CD14-positive monocyte (primary cell): Measurements from ENCODE around the gene TMEM220. TPM values are rescaled to one million over a fixed set of nuclear protein-coding genes. Genes with fewer than 3 reads are reported as not detected.

Experiments
- DNase-seq, 3 donors: peaks; one replicate each; pipeline ENCODE4 v3.0.0-alpha.2; 2011 to 2022
- H2AFZ ChIP-seq: 2 replicates; pipeline ENCODE4 v1.6.0; 2012; ENCODE audit warnings: mild to moderate bottlenecking, low read depth, low read length, inconsistent platforms; ENCODE audit not compliant: insufficient read depth, poor library complexity, severe bottlenecking
- H3K27ac ChIP-seq, 2 donors: 1 replicate in 1 of 2; 2 replicates in 1 of 2; pipeline ENCODE4 v1.5.1; 2012 to 2013; ENCODE audit warnings: low read length in 2 of 2, control low read depth in 1 of 2, inconsistent platforms in 1 of 2, low read depth in 1 of 2, mild to moderate bottlenecking in 1 of 2
- H3K27me3 ChIP-seq, 2 donors: one replicate each; pipeline versions ENCODE4 v1.6.0 to v1.6.1; 2011 to 2013; ENCODE audit warnings: low read length in 2 of 2; ENCODE audit not compliant: control insufficient read depth in 2 of 2, insufficient read depth in 2 of 2
- H3K36me3 ChIP-seq, 2 donors: replicated peaks in 1 of 2; 1 replicate in 1 of 2; 2 replicates in 1 of 2; pipeline versions ENCODE4 v1.5.1 to v1.6.1; 2012 to 2013; ENCODE audit warnings: low read length in 2 of 2, control low read depth in 1 of 2, inconsistent platforms in 1 of 2, mild to moderate bottlenecking in 1 of 2; ENCODE audit not compliant: insufficient read depth in 2 of 2, control insufficient read depth in 1 of 2
- H3K4me1 ChIP-seq, 2 donors: 1 replicate in 1 of 2; 2 replicates in 1 of 2; pipeline versions ENCODE4 v1.5.1 to v1.6.1; 2012 to 2013; ENCODE audit warnings: low read length in 2 of 2, control low read depth in 1 of 2, inconsistent platforms in 1 of 2, mild to moderate bottlenecking in 1 of 2, moderate library complexity in 1 of 2; ENCODE audit not compliant: insufficient read depth in 2 of 2, control insufficient read depth in 1 of 2
- H3K4me2 ChIP-seq: replicated peaks from 2 replicates; pipeline ENCODE3; 2012; ENCODE audit warnings: low read length, moderate library complexity, mild to moderate bottlenecking; ENCODE audit not compliant: poor library complexity, severe bottlenecking; ENCODE audit errors: extremely low read depth
- H3K4me3 ChIP-seq, 3 experiments: fragments of 200-600 bp in 1 of 3; sonication (generic) in 1 of 3; replicated peaks in 1 of 3; 1 replicate in 2 of 3; 2 replicates in 1 of 3; pipeline ENCODE4 v1.5.1; 2011 to 2013; ENCODE audit warnings: low read length in 3 of 3, mild to moderate bottlenecking in 3 of 3, control low read depth in 2 of 3, low read depth in 2 of 3, inconsistent platforms in 1 of 3, moderate library complexity in 1 of 3
- H3K79me2 ChIP-seq: 2 replicates; pipeline ENCODE4 v1.6.0; 2012; ENCODE audit warnings: mild to moderate bottlenecking, control low read depth, inconsistent platforms, low read length, moderate library complexity; ENCODE audit not compliant: insufficient read depth
- H3K9ac ChIP-seq: 2 replicates; pipeline ENCODE4 v1.6.0; 2017; ENCODE audit warnings: low read length, mild to moderate bottlenecking; ENCODE audit not compliant: insufficient read depth, poor library complexity, severe bottlenecking
- H3K9me3 ChIP-seq, 2 donors: replicated peaks in 1 of 2; 1 replicate in 1 of 2; 2 replicates in 1 of 2; pipeline versions ENCODE4 v1.5.1 to v1.6.1; 2012 to 2013; ENCODE audit warnings: low read length in 2 of 2, control low read depth in 1 of 2; ENCODE audit not compliant: control insufficient read depth in 1 of 2, insufficient read depth in 1 of 2
- H4K20me1 ChIP-seq: 2 replicates; pipeline ENCODE4 v1.6.0; 2012; ENCODE audit warnings: mild to moderate bottlenecking, low read length, control low read depth, moderate library complexity; ENCODE audit not compliant: insufficient read depth
- H3K27ac Mint-ChIP-seq, 7 donors: one replicate each; pipeline ENCODE4 v1.8.0; 2020; ENCODE audit warnings: mild to moderate bottlenecking in 7 of 7, mixed read lengths in 7 of 7, moderate library complexity in 6 of 7, inconsistent platforms in 2 of 7
- H3K27me3 Mint-ChIP-seq, 3 donors: one replicate each; pipeline ENCODE4 v1.8.0; 2021 to 2022; ENCODE audit warnings: low read depth in 3 of 3, mild to moderate bottlenecking in 3 of 3, mixed read lengths in 3 of 3, moderate library complexity in 3 of 3, inconsistent platforms in 1 of 3
- H3K36me3 Mint-ChIP-seq, 2 donors: one replicate each; pipeline ENCODE4 v1.8.0; 2020; ENCODE audit warnings: mixed read lengths in 2 of 2, inconsistent platforms in 1 of 2, mild to moderate bottlenecking in 1 of 2
- H3K4me1 Mint-ChIP-seq: one replicate; pipeline ENCODE4 v1.8.0; 2020; ENCODE audit warnings: mild to moderate bottlenecking, mixed read lengths
- H3K4me3 Mint-ChIP-seq, 2 donors: one replicate each; pipeline ENCODE4 v1.8.0; 2020; ENCODE audit warnings: mild to moderate bottlenecking in 2 of 2, mixed read lengths in 2 of 2, moderate library complexity in 1 of 2
- H3K9me3 Mint-ChIP-seq, 7 donors: one replicate each; pipeline ENCODE4 v1.8.0; 2020 to 2022; ENCODE audit warnings: mixed read lengths in 7 of 7, mild to moderate bottlenecking in 6 of 7, moderate library complexity in 6 of 7, inconsistent platforms in 2 of 7
- WGBS: methylation state at CpG from one replicate; pipeline ENCODE4 v1.1.5; 2013; ENCODE audit warnings: missing lambda C conversion rate; ENCODE audit not compliant: insufficient coverage; 5-methylcytosine and 5-hydroxymethylcytosine counted together
- intact Hi-C, 2 donors: fragments of 100-400 bp; cut with micrococcal nuclease; formaldehyde crosslinking; loops; one replicate each; pipeline versions ENCODE4 v1.15.0 to v1.15.1; 2023
- polyA plus RNA-seq, 3 donors: library from polyadenylated mRNA; depleted of rRNA in 1 of 3; unstranded in 2 of 3; stranded (reverse) in 1 of 3; fragments of 300-500 nt in 2 of 3; fragments of >200 nt in 1 of 3; fragmentation: Illumina TruSeq in 2 of 3; gene quantifications; 1 replicate in 2 of 3; 2 replicates in 1 of 3; pipeline ENCODE4 v1.2.3, GENCODE V29; 2012 to 2021
- TF ChIP-seq, protein P1 (sequence below): fragments of 200-600 bp; IDR thresholded peaks from one replicate; pipeline ENCODE4 v1.8.0; 2022; ENCODE audit warnings: antibody characterized with exemption, mild to moderate bottlenecking

Gene TMEM220
- polyA plus RNA-seq, 3 donors = 0.33 to 4.8 (median 1.1) TPM

GRCh38 chr17:10699856-10700255, 30.0 kb downstream of the TMEM220 start:
- Histone ChIP-seq H3K79me2 (peaks cover 78% of the 10 kb centered on the region), H3K4me3 (no peak overlapping the region), H3K4me1 (peaks cover 22% of the 10 kb centered on the region in 2 donors), H3K36me3 (peaks cover 5 to 11% of the 10 kb centered on the region in 2 donors), H3K27ac (no peak overlapping the region), H3K9ac (no peak overlapping the region), H2AFZ (no peak overlapping the region), H3K27me3 (no peaks in the 10 kb centered on the region), H3K9me3 (no peaks in the 10 kb centered on the region), H3K4me2 (no peak overlapping the region), H4K20me1 (peaks cover 11% of the 10 kb centered on the region)
- Mint-ChIP-seq H3K27ac (peak overlapping the region in 3 of 7 donors; percentile 46 to 74 (median 68)), H3K36me3 (peaks cover 7 to 10% of the 10 kb centered on the region in 2 donors), H3K27me3 (peaks cover 0 to 2% (median 0%) of the 10 kb centered on the region in 3 donors), H3K4me3 (no peak overlapping the region), H3K4me1 (peaks cover 33% of the 10 kb centered on the region), H3K9me3 (no peaks in the 10 kb centered on the region)
- DNase-seq = no peak
- WGBS = no CpG with 5 or more reads among the region's 1 CpG
- intact Hi-C loops = no loop called here
- TF ChIP-seq, protein P1, sequence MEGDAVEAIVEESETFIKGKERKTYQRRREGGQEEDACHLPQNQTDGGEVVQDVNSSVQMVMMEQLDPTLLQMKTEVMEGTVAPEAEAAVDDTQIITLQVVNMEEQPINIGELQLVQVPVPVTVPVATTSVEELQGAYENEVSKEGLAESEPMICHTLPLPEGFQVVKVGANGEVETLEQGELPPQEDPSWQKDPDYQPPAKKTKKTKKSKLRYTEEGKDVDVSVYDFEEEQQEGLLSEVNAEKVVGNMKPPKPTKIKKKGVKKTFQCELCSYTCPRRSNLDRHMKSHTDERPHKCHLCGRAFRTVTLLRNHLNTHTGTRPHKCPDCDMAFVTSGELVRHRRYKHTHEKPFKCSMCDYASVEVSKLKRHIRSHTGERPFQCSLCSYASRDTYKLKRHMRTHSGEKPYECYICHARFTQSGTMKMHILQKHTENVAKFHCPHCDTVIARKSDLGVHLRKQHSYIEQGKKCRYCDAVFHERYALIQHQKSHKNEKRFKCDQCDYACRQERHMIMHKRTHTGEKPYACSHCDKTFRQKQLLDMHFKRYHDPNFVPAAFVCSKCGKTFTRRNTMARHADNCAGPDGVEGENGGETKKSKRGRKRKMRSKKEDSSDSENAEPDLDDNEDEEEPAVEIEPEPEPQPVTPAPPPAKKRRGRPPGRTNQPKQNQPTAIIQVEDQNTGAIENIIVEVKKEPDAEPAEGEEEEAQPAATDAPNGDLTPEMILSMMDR = no peak

DNA sequence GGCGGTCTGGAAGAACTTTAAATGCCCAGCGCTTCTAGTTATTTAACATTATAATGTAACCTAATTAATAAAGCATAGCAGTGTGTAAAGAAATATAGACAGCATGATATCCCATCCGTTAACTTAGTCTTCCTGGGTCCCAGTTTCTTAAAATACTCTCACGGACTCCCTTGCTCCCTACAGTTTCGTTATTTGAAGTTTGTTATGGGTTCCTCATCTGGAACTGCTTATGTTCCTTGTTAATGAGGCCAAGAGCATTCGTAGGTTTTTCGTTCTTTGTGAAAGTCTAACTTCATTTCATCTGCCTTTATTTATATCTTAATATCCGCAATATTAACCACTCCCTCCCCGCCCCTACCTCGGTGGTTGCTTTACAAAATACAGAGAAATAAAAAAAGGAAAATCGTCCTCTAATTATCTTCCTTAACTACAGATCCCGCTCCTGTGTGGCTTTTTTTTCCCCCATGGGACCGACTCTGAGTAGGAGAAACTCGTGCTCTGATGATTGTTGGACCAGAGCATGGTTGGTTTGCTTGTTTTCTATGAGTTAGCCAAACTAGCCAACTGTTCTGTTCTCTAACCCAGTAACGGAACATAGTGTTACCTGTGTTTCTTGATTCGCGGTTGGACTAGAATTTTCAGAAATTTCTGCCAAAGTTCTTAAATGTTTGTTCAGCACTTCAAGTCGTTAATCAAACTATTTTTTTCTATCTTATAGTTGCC, 31.6 kb downstream of the TMEM220 start:
- Histone ChIP-seq H3K27me3 (no peaks in the 10 kb centered on the region), H3K4me3 (peak overlapping the region; percentile 81 to 93 (median 88)), H3K79me2 (peaks cover 80% of the 10 kb centered on the region), H3K27ac (peak overlapping the region; percentile 94), H3K9ac (peak overlapping the region; percentile 96), H3K36me3 (peaks cover 18 to 23% of the 10 kb centered on the region in 2 donors), H2AFZ (peak overlapping the region; percentile 99), H3K9me3 (no peaks in the 10 kb centered on the region), H3K4me2 (peak overlapping the region; percentile 89), H4K20me1 (peaks cover 11% of the 10 kb centered on the region), H3K4me1 (peaks cover 22% of the 10 kb centered on the region in 2 donors)
- Mint-ChIP-seq H3K4me1 (peaks cover 33% of the 10 kb centered on the region), H3K36me3 (peaks cover 18 to 20% of the 10 kb centered on the region in 2 donors), H3K27ac (peak overlapping the region; percentile 88 to 96 (median 96)), H3K4me3 (peak overlapping the region; percentile 93 to 96), H3K9me3 (no peaks in the 10 kb centered on the region), H3K27me3 (peaks cover 0 to 2% (median 0%) of the 10 kb centered on the region in 3 donors)
- intact Hi-C loops = no loop called here
- 0% methylated on average over 1 of the region's 18 CpGs for WGBS
- TF ChIP-seq, protein P1 = no peak
- peak in 2 of 3 donors; percentile 25 to 28 for DNase-seq
